Measurements from ENCODE around the gene MAEA.

The MAEA gene

DNA sequence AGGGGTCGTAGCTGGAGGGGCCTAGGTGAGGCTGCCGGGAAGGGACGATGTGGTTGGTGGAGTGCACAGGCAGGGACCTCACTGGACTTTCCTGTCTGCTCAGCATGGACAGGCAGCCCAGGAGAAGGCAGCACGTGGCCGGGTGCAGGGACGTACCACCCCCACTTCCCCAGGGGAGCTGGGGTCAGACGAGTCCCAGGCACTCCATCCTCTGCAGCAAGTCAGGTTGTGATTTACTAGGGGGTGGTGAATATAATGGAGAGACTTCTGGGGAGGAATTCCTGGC lies 39.2 kb upstream of the MAEA start:
- DNase-seq = no peak

DNA sequence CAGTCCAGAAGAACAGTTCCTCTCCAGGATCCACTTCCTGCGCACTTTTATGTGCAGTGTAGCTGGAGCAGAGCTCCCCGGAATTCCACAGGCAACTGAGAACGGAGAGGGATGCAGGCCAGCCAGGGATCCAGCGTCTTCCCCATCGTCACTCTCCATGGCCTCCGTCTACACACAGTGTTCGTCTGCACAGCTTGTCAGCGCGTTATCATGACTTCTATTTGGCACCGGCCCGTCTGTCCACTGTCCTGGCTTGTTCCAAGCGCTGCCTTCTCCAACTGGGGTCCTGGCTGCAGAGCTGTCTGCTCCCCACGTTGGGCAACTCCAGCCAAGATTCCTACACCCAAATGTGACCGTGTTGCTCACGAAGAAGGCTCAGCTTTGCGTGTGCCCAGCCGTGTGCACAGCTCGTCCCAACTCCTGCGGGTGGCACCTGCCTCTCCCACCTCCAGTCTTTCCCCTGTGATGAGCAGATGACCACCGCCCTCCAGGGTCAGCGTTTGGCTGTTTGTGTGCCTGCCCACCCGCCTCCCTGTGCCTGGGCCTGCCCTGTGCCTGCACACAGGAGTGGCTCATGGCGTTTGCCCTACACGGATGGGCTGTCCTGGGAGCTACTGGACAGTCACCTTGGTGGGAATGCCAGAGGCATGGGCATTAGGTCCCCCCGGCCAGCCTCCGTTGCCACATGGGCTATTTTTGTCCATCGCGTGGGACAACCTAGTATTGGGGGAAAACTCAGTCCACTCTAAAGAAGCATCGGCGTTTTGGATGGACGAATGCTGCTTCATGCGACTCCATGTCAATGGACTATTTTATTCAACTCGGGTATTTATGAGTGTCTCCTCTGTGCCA lies 38.5 kb upstream of the MAEA start:
- no peak for DNase-seq

DNA sequence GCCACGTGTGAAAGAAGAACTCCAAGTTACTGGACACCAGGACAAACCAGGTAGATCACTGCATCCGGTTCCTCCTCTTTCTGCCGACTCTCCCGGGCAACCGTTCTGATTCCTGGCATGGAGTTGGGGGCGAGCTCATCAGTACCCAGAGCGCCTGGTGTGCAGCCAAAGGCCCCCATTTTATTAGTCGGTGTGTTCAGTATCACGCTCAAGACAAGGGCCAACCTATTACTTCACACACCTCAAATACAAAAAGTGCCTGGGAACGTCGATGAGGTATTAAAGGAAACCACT lies 38.0 kb upstream of the MAEA start:
- no peak for DNase-seq

DNA sequence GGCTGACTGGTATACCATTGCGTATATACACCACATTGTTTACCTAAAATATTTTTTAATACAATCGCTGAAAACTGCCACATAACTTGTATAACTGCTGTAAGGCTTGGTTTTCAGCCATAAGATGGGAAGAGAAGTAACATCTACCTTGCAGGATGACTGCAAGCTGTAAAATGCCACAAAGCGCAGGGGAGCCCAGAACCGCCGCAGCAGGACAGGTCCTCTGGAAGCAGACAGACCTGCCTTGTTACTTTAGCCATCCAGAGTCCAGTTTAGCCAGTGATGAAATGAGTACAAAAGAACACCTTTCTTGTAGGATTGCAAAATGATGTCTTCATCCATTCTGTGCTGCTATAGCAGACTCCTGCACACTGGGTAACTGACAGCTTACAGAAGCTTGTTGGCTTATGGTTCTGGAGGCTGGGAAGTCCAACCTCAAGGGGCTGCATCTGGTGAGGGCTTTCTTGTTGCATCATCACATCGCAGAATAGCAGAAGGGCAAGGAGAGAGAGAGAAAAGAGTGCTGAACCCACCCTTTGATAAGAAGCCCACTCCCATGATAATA lies 36.7 kb upstream of the MAEA start:
- no peak for DNase-seq

DNA sequence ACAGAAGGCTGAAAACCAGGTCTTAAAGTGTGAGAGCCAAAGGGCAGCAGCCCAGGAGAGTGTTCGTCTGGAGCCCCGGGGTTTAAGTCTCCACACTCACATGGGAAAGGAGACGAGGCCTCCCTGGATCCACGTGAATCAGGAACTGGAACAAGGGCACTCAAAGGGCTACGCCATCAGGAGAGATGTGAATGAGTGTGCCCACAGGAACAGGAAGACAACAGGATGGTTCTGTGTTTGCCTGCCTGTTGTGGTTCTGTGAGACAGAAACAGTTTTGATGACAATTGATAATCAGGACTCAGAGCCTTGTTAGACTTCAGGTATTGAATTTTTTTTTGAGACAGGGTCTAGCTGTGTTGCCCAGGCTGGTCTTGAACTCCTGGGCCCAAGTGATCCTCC lies 35.9 kb upstream of the MAEA start:
- DNase-seq = no peak

DNA sequence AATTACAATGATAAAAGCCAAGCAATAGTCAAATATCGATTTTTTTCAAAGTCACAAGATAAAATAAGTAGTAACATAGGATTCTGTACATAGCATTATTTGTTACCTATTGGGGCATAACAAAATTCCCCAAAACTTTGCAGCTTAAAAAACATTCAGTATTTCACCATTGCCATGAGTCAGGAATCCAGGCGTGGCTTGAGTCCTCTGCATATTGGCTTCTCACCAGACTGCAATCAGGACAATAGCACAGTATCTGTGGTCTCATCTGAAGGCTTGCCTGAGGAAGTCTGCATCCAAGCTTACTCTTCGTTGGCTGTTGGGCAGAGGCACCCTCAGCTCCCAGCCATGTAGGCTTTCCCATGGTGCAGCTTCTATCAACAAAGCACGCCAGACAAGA lies 34.5 kb upstream of the MAEA start:
- no peak for DNase-seq

DNA sequence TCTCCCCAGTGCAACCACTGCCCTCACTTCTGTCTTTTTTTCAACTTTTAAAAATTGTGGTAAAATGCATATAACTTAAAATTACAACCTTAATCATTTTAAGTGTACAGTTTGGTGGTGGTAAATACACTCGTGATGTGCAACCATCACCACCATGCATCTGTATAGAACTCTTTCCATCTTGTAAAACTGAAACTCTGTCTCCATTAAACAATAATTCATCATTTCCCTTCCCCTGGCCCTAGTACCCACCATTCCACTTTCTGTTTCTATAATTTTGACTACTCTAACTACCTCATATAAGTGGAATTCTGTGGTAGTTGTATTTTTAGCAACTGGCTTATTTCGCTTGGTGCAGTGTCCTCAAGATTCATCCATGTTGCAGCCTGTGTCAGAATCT lies 34.0 kb upstream of the MAEA start:
- DNase-seq = no peak

DNA sequence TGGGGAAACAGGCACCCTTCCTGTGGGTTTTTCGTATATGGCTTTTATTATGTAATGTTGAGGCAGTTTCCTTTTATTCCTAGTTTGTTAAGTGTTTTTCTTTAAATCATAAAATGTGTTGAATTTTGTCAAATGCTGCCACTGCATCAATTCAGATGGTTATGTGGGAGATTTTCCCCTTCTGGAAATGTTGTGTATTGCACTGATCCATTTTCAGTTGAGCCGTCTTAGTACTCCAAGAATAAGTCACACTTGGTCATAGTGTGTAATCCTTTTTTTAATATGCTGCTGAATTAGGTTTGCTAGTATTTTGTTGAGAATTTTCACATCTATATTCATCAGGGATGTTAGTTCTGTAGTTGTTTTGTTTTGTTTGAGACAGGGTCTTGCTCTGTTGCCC lies 31.2 kb upstream of the MAEA start:
- DNase-seq = no peak

DNA sequence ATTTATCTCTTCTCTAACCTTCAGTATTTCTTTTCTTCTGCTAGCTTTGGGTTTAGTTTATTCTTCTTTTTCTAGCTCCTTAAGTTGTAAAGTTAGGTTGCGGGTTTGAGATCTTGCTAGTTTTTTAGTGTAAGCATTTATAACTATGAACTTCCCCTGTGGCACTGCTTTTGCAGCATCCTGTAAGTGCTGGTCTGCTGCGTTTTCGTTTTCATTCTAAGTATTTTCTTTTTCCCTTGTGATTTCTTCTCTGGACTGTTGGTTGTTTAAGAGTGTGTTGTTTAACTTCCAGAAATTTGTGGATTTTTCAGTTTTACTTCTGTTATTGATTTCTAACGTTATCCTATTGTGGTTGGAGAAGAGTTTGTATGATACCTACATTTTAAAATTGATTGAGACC lies 29.7 kb upstream of the MAEA start:
- no peak for DNase-seq

DNA sequence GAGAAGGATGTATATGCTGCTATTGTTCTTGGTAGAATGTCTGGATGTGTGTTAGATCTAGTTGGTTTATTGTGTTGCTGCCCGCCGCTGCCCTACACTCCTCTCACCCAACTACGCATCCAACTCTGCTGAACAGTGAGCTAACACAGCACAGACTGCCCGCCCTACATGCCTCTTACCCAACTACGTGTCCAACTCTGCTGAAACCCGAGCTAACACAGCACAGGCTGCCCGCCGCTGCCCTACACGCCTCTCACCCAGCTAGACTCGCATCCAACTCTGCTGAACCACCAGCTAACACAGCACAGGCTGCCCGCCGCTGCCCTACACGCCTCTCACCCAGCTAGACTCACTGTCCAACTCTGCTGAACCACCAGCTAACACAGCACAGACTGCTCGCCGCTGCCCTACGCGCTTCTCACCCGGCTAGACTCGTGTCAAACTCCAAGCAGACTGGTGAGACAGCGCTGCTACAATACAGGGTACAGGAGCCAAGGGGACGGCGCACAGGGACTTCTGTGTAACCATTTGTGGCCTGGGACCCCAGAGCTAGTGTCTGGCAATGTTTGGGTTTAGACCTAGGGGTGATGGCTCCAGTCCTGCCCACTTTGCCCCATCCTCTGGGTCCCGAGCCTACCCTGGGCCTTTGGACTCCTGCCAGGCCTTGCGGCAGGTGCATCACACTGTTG lies 29.1 kb upstream of the MAEA start:
- DNase-seq = no peak

DNA sequence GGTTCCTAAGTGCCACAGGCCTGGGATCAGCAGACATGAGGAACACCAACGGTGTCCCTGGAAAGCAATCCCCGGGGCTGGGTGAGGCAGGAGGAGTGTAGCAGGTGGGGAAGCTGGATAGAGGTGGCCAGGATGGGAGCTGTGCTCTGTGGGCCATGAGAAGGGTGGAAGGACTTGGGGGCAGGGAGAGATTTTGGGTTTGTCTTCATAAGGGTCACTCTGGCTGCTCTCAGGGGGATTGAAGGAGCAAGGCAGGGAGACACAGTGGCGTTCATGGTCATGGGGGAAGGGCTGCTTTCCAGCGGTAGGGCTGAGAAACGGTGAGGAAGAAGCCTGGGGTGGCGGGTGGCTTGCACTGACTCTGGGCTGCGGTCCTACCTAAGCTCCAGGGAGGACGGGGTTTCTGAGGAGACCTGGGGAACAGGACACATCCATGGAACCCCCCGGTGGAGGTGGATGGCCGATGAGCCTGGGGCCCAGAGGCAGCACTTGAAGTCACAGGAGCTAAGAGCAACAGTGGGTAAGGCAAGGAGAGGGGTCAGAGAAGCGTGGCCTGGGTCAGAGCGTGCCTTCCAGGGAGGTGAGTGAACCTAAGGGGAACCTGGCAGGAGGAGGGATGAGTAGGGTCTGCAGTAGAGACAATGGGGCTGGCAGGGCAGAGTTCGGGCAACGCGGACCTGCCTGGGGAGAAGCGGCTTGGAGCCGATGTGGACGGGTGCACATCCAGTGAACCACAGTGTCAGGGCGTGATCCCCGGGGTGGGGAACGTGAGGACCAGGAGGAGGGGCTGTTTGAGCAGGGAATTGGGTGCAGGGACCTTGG lies 28.4 kb upstream of the MAEA start:
- DNase-seq = no peak

DNA sequence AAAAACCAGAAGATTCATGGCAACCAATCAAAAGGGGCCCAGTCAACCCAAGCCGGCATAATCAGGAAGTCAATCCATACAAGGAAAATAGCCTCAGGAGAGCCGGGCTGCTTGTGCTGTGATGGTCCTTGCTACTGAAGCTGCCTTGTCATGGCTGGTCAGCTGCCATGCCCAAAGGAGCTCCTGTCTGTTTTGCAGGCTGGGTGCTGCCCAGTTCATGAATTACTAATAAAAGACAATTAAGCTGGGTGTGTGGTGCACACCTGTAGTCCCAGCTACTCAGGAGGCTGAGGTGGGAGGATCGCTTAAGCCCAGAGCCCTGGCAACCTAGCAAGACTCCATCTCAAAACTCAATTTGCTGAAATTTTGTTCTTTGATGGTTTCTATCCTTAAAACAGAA lies 24.7 kb upstream of the MAEA start:
- DNase-seq = no peak

DNA sequence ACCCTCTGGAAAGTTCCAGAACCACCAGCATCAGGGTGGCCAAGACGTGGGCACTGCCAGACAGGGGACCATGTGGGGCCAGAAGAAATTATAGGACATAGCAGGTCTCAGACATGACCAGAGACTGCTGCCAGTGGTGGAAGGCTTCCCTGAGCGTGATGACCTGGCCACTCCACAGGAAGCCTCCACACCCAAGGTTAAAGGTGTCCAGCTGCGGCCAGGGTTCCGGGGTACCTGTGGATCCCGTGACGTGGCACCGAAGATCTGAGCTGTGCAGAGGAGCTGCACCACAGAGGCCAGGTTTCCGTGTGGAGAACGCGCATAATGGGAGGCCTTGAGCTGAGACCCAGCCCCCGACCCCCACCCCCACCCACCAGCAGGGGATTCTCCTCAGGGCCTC lies 24.3 kb upstream of the MAEA start:
- DNase-seq = no peak

DNA sequence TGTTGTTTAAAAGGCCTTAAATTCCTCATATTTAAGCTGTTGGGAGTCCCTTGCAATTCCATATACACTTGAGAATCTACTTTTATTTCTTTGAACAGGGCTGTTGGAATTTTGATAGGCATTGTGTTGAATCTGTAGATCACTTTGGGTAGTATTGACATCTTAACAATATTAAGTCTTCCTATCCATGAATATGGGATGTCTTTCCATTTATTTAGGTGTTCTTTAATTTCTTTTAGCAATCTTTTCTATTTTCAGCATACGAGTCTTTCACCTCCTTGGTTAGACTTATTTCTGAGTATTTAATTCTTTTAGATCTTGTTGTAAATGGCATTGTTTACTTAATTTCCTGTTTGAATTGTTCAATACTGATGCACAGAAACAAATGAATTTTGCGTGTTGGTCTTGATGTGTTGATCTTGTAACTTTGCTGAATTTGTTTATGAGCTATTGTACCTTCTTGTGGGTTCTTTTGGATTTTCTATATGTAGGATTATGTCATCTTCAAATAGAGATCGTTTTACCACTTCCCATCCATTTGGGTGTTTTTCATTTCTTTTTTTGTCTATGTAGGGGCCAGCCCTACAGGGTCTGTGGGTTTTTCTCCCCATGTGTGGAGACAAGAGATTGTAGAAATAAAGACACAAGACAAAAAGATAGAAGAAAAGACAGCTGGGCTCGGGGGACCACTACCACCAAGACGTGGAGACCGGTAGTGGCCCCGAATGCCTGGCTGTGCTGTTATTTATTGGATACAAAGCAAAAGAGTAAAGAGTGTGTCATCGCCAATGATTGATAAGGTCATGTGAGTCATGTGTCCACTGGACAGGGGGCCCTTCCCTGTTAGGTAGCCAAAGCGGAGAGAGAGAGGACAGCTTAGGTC lies 22.6 kb upstream of the MAEA start:
- DNase-seq = no peak

DNA sequence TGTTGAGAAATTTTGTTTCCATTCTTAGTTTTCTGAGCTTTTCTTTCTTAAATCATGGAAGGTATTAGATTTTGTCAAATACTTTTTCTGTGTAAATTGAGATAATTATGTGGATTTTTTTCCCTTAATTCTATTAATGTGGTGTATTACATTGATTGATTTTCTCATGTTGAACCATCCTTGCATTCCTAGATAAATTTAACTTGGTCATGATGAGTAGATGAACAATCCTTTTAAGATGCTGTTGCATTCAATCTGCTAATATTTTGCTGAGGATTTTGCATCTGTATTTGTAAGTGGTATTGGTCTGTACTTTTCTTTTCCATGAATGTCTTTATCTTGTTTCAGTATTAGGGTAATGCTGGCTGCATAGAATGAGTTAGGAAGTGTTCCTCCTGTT lies 20.5 kb upstream of the MAEA start:
- DNase-seq = no peak

DNA sequence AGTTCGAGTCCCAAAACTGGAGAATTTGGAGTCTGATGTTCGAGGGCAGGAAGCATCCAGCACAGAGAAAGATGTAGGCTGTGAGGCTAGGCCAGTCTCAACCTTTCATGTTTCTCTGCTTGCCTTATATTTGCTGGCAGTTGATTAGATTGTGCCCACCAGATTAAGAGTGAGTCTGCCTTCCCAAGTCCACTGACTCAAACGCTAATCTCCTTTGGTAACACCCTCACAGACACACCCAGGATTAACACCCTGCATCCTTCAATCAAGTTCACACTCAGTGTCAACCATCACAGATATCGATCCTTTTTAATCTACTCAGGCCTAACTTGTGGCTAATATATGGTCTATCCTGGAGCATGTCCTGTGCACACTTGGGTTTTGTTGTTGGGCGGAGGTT lies 18.0 kb upstream of the MAEA start:
- DNase-seq = no peak

DNA sequence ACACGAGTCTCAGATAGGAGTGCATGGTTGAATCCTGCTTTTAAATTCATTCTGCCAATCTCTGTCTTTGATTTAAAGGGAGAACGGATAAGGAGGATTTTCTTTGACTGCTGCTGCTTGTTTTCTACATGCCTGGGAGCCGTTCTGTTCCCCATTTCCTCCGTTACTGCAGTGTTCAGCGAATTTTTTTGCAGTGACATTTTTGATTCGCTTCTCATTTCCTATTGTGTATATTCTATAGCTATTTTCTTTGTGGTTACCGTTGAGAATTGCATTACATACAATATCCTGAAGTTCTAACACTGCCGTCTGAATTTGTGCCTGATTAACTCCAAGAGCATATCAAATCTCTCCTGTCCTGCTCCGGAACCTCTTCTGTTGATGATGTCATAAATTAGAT lies 14.8 kb upstream of the MAEA start:
- DNase-seq = no peak

DNA sequence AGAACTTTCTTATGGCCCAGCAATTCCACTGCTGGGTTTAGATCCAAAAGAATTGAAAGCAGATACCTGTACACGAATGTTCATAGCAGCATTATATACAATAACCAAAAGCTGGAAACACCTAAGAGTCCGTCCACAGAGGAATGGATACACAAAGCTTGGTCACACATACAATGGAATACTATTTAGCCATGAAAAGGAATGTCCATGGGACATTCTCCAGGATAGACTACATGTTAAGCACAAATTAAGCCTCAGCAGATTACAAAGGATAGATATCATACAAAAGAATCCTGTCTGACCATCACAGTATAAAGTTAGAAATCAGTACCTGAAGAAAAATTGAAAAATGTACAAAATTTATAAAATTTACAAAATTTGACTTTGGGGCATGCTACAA lies 12.7 kb upstream of the MAEA start:
- DNase-seq = no peak

DNA sequence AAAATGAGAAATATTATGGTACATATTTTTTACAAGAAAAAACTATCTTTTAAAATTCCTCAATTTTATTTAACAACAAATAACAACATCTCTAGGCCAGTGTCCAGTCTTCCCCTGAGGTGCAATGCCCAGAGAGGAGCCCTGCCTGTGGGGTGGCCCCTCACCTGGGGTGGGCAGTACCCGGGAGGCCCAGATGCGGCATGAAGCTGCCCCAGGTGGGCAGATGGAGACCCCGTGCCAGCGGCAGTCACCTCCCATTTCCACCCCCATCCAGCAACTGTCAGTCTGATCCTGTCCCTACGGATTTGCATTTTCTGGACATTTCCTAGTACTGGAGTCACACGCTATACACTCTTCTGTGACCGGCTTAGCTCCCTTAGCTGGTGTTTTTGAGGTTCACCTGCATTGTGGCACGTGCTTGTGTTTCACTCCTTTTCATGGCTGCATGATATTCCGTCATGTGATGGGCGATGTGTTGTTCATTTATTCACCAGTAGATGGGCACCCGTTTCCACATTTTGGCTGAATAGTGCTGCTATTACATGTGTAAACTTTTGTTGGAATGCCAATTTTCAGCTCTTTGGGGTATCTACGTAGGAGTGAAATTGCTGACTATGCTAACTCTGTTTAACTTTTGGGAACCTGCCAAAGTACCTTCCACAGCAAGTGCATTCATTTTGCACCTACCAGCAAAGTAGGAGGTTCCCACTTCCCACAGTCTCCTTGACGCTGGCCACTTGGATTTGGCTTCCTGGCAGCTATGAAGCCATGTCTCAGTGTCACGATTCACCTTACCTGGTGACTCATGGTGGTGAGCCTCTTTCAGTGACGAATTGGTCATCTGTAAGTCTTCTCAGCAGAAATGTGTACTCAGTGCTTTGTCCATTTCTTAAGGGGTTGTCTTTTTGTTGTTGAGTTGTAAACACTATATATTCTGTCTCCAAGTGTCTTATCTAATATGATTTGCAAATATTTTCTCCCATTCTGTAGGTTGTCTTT lies 11.7 kb upstream of the MAEA start:
- no peak for DNase-seq

DNA sequence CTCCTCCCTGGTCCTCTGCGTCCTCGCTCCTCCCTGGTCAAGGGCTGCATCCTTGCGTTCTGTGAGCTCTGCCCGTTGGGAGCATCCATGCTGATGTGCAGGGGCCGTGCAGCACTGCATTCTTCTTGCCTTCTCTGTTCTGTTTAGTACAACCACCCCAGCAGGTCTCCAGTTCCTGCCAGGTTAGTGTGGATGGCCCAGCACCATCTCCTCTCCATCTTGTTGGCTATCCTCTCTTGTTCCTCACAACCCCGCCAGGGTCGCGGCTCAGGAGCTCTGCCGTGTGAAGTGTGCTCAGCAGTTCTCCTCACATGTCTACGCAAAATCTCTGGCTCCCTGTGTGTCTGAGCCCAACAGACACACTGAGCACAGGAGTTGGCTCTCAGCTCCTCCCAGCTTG lies 10.4 kb upstream of the MAEA start:
- DNase-seq = no peak

DNA sequence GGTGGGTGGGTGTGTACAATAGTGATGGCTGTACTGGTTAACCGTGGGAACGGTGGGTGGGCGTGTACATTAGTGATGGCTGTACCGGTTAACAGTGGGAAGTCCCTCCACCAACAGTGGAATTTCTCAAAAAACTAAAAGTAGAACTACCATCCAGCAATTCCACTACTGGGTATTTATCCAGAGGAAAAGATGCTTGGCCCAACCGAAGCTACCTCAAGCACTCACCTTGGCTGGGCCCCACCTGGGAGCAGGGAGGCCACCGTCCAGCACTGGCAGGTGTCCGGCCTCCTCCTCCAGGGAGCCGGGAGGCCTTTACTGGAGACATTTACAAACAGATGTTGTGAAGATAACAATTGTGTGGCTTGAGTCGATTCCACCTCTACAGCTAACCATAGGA lies 6.0 kb upstream of the MAEA start:
- DNase-seq = no peak

All from right hindlimb (tissue), 1 donor.